ENCODE data around the gene CCDC148. TPM values are rescaled to one million over a fixed set of nuclear protein-coding genes. Genes with fewer than 3 reads are reported as not detected.

The CCDC148 gene
- total and polyA plus RNA-seq, 5 donors from 2014 or later, result not detected

DNA sequence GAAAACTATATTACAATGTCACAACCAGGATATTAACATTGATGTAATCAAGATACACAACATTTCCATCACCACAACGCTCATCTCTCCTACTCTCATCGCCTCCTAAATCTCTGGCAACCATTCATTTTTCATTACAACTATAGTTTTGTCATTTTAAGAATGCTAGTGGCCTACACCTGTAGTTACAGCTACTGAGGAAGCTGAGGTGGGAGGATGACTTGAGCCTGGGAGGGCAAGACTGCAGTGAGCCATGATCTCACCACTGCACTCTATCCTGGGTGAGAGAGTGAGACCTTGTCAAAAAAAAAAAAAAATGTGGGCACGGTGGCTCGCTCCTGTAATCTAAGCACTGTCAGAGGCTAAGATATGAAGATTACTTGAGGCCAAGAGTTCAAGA is 10.7 kb upstream of the CCDC148 start:
- DNase-seq (no peak), ATAC-seq (ENCODE audit: low read depth in 2 of 2) (no peak)
- Histone ChIP-seq H3K27me3 (ENCODE audit: control insufficient read depth, insufficient read depth, low read length) (no peaks in the 10 kb centered on the region), H3K4me3 (ENCODE audit: low read depth, low read length) (no peak overlapping the region), H3K36me3 (ENCODE audit: control insufficient read depth, insufficient read depth, low read length) (no peaks in the 10 kb centered on the region), H3K27ac (ENCODE audit: insufficient read depth, low read length, poor library complexity, severe bottlenecking) (no peak overlapping the region), H3K9me3 (ENCODE audit: control insufficient read depth in 2 of 2, low read length in 2 of 2) (no peaks in the 10 kb centered on the region), H3K4me1 (ENCODE audit: control insufficient read depth, insufficient read depth, low read length, poor library complexity, severe bottlenecking) (no peaks in the 10 kb centered on the region)
- Mint-ChIP-seq H3K36me3 (peaks cover 12% of the 10 kb centered on the region), H3K4me1 (peaks cover 3 to 14% (median 12%) of the 10 kb centered on the region in 4 donors), H3K9me3 (no peaks in the 10 kb centered on the region), H3K27me3 (no peaks in the 10 kb centered on the region), H3K27ac (peak overlapping the region in 1 of 3 donors; percentile 60), H3K4me3 (no peak overlapping the region)

DNA sequence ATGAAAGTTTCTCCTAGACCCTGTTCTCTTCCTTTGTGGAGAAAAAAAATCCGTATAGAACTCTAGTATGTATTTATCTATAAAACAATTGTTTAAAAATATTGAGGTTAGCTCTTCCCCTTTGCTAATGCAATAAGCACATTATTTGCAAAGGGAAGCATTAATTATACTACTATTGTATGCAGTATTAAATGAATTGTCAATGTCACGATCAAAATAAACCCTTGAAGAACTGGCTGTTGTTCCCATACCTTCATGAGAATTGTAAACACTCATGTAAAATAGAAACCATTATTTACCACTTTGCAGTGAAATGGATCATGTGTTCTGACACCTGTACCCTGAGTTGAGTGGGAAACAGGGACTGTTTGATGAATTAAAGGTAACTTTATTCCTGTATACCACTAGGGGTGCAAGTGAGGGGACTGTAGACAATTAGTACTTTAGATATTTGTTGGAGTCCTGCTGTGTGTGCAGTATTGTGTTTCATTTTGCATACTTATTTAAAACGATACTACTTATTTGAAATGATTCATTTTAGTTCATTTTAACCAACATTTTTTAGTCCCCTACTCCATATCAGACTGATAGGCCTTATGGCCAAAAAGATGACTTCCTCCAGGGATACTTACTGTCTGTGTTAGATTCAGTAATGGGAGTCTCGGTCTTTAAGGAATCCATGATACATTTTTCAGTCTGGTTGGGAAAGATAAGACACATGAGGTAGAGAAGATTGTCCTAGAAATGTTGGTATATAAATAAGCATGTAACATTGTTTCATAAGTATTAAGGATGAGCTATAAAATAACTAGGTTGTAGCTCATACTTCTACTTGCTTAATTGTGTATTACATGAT is 8.1 kb upstream of the CCDC148 start:
- H3K36me3 Mint-ChIP-seq, result peaks cover 5% of the 10 kb centered on the region
- peak overlapping the region in 1 of 4 donors; percentile 59 for H3K4me3 Mint-ChIP-seq
- H3K27ac Mint-ChIP-seq, result no peak overlapping the region
- no peaks in the 10 kb centered on the region for H3K27me3 Mint-ChIP-seq
- H3K4me3 ChIP-seq (ENCODE audit: low read depth, low read length), result no peak overlapping the region
- H3K9me3 Mint-ChIP-seq, result no peaks in the 10 kb centered on the region
- peaks cover 13 to 25% (median 20%) of the 10 kb centered on the region in 4 donors for H3K4me1 Mint-ChIP-seq
- no peaks in the 10 kb centered on the region for H3K9me3 ChIP-seq (ENCODE audit: control insufficient read depth in 2 of 2, low read length in 2 of 2)
- DNase-seq (peak in 2 of 3 donors; percentile 28 to 53), ATAC-seq (ENCODE audit: low read depth in 2 of 2) (peak; percentile 63 to 69)
- H3K27me3 ChIP-seq (ENCODE audit: control insufficient read depth, insufficient read depth, low read length), result no peaks in the 10 kb centered on the region
- peaks cover 5% of the 10 kb centered on the region for H3K4me1 ChIP-seq (ENCODE audit: control insufficient read depth, insufficient read depth, low read length, poor library complexity, severe bottlenecking)
- no peaks in the 10 kb centered on the region for H3K36me3 ChIP-seq (ENCODE audit: control insufficient read depth, insufficient read depth, low read length)
- H3K27ac ChIP-seq (ENCODE audit: insufficient read depth, low read length, poor library complexity, severe bottlenecking), result no peak overlapping the region

DNA sequence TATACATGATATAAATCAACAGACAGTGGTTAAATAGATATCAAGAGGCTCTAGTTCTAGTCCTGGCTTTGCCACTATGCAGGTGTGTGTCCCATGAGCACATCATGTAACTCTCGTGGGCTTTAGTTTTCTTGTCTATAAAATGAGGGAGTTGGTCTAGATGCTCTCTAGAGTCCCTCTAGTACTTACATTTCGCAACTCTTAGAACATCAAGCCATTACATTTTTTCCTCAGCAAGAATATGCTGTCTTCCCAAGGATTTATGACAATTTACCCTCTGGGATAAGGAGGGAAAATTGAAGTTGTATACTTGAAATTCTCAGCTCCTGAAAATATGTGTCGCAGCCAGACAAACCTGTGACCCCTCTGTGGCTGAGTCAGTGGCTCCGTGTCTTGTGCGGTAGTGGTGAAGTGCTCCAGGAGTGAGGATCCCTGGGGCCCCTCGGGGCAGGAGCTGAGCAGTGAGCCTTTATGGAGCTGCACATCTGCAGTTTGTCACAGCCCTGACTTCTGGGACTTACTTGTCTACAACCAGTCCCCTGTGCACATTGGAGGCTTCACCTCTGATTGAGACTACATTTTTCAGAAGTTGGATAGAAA is 7.0 kb upstream of the CCDC148 start:
- no peaks in the 10 kb centered on the region for H3K36me3 ChIP-seq (ENCODE audit: control insufficient read depth, insufficient read depth, low read length)
- ATAC-seq (ENCODE audit: low read depth in 2 of 2) (no peak), DNase-seq (no peak)
- H3K36me3 Mint-ChIP-seq, result no peaks in the 10 kb centered on the region
- H3K27ac Mint-ChIP-seq, result no peak overlapping the region
- H3K27ac ChIP-seq (ENCODE audit: insufficient read depth, low read length, poor library complexity, severe bottlenecking), result no peak overlapping the region
- H3K27me3 Mint-ChIP-seq, result no peaks in the 10 kb centered on the region
- no peaks in the 10 kb centered on the region for H3K9me3 ChIP-seq (ENCODE audit: control insufficient read depth in 2 of 2, low read length in 2 of 2)
- H3K27me3 ChIP-seq (ENCODE audit: control insufficient read depth, insufficient read depth, low read length), result no peaks in the 10 kb centered on the region
- peaks cover 13 to 34% (median 25%) of the 10 kb centered on the region in 4 donors for H3K4me1 Mint-ChIP-seq
- no peak overlapping the region for H3K4me3 ChIP-seq (ENCODE audit: low read depth, low read length)
- no peak overlapping the region for H3K4me3 Mint-ChIP-seq
- H3K4me1 ChIP-seq (ENCODE audit: control insufficient read depth, insufficient read depth, low read length, poor library complexity, severe bottlenecking), result peaks cover 15% of the 10 kb centered on the region
- no peaks in the 10 kb centered on the region for H3K9me3 Mint-ChIP-seq

DNA sequence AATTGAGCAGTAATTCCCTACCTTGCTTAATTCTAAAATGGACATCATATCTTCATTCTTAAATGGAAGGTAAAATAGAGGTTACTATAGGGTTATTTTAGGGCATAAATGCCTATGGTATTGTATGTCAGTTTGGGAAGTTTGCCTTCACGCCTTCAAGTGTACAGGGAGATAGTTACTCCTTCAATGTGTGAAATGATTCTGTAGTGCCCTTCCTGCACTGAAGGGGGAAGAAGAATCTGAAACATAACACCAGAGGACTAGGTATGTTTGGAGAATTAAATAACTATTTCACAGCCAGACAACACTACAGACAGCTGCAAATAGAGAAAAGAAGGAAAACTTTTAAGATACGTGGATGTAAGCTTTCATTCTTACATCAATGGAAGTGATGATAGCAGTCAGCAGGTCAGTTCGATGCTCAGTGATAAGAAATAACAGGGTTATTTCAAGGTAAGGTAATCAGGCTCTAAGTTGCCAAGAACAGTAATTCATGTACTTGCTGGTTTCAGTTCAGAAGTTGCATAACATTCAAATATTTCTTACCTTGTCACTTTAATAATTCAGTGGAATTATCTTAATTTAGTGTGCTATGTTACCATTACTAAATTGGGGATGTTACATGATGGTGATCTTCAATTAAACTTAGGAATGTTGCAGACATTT is 4.2 kb upstream of the CCDC148 start:
- no peak for ATAC-seq (ENCODE audit: low read depth in 2 of 2)
- peaks cover 28% of the 10 kb centered on the region for H3K4me1 ChIP-seq (ENCODE audit: control insufficient read depth, insufficient read depth, low read length, poor library complexity, severe bottlenecking)
- H3K4me3 Mint-ChIP-seq, result peak overlapping the region; percentile 1 to 56 (median 52)
- H3K4me1 Mint-ChIP-seq, result peaks cover 13 to 48% (median 36%) of the 10 kb centered on the region in 4 donors
- no peaks in the 10 kb centered on the region for H3K27me3 ChIP-seq (ENCODE audit: control insufficient read depth, insufficient read depth, low read length)
- DNase-seq, result peak in 1 of 3 donors; percentile 16
- H3K9me3 Mint-ChIP-seq, result no peaks in the 10 kb centered on the region
- H3K27ac Mint-ChIP-seq, result peak overlapping the region in 1 of 3 donors; percentile 31
- H3K27ac ChIP-seq (ENCODE audit: insufficient read depth, low read length, poor library complexity, severe bottlenecking), result no peak overlapping the region
- peak overlapping the region; percentile 29 for H3K4me3 ChIP-seq (ENCODE audit: low read depth, low read length)
- no peaks in the 10 kb centered on the region for H3K9me3 ChIP-seq (ENCODE audit: control insufficient read depth in 2 of 2, low read length in 2 of 2)
- no peaks in the 10 kb centered on the region for H3K27me3 Mint-ChIP-seq
- H3K36me3 Mint-ChIP-seq, result no peaks in the 10 kb centered on the region
- H3K36me3 ChIP-seq (ENCODE audit: control insufficient read depth, insufficient read depth, low read length), result no peaks in the 10 kb centered on the region

DNA sequence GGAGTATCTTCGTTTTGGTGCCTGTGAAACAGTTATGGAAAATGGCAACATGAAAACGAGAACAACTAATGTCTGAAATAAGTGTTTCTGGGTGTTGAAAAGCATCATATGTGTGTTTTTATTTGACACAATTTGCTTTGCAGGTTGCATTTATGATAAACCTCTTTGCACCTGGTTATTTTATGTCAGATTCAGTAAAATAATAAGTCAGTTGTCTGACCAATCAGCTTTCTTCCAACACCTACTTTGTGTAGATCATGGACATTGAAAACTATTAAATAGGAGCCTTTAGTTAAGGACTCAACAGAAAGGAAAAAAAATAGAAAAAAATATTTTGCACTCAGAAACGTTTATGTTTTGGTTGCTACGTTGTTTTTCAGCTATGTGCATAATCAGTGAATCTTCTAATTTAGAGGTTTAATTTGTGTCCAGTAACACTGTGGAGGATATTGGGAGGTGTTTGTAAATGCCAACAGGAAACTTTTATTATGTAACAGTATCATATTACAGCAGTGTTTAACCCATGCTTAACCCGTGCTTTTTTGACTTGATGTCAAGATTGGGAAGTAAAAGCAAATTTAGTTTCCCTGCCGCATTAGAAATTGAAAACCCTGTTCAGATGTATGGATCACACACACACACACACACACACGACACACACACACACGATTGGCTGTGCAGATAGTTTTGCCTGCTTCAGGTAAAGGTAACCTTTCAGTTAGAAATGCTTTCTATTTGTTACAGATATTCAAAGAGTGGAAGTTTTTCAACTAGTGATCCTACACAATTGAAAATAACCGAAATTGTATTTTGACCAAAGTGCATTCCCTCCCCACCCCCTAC is 2.8 kb upstream of the CCDC148 start:
- Mint-ChIP-seq H3K4me3 (peak overlapping the region; percentile 90 to 97 (median 93)), H3K36me3 (no peaks in the 10 kb centered on the region), H3K27ac (no peak overlapping the region), H3K27me3 (peaks cover 6% of the 10 kb centered on the region), H3K4me1 (peaks cover 7 to 42% (median 32%) of the 10 kb centered on the region in 4 donors), H3K9me3 (no peaks in the 10 kb centered on the region)
- H3K27ac ChIP-seq (ENCODE audit: insufficient read depth, low read length, poor library complexity, severe bottlenecking), result no peak overlapping the region
- H3K9me3 ChIP-seq (ENCODE audit: control insufficient read depth in 2 of 2, low read length in 2 of 2), result no peaks in the 10 kb centered on the region
- H3K4me1 ChIP-seq (ENCODE audit: control insufficient read depth, insufficient read depth, low read length, poor library complexity, severe bottlenecking), result peaks cover 29% of the 10 kb centered on the region
- no peaks in the 10 kb centered on the region for H3K36me3 ChIP-seq (ENCODE audit: control insufficient read depth, insufficient read depth, low read length)
- DNase-seq, result no peak
- no peak for ATAC-seq (ENCODE audit: low read depth in 2 of 2)
- H3K27me3 ChIP-seq (ENCODE audit: control insufficient read depth, insufficient read depth, low read length), result no peaks in the 10 kb centered on the region
- no peak overlapping the region for H3K4me3 ChIP-seq (ENCODE audit: low read depth, low read length)

DNA sequence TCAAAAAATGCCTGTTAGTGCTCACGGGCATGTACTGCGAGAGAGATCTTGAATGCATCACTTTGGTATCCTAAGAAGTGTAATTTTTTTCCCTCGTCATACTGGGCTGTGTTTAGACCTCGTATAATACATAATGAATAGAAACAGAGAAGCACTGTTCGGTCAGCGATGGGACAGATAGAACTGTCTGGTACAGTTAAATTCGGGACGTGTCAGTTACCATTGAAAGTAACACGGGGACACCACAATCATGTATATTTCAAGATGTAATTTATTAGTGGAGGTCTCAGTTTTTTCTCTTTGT is 2.0 kb upstream of the CCDC148 start:
- peaks cover 10 to 41% (median 32%) of the 10 kb centered on the region in 4 donors for H3K4me1 Mint-ChIP-seq
- H3K36me3 ChIP-seq (ENCODE audit: control insufficient read depth, insufficient read depth, low read length), result no peaks in the 10 kb centered on the region
- no peak for DNase-seq
- ATAC-seq (ENCODE audit: low read depth in 2 of 2), result no peak
- H3K27me3 ChIP-seq (ENCODE audit: control insufficient read depth, insufficient read depth, low read length), result no peaks in the 10 kb centered on the region
- no peaks in the 10 kb centered on the region for H3K36me3 Mint-ChIP-seq
- peak overlapping the region; percentile 78 for H3K4me3 ChIP-seq (ENCODE audit: low read depth, low read length)
- peaks cover 29% of the 10 kb centered on the region for H3K4me1 ChIP-seq (ENCODE audit: control insufficient read depth, insufficient read depth, low read length, poor library complexity, severe bottlenecking)
- no peak overlapping the region for H3K27ac ChIP-seq (ENCODE audit: insufficient read depth, low read length, poor library complexity, severe bottlenecking)
- peak overlapping the region; percentile 90 to 97 (median 93) for H3K4me3 Mint-ChIP-seq
- H3K9me3 ChIP-seq (ENCODE audit: control insufficient read depth in 2 of 2, low read length in 2 of 2), result no peaks in the 10 kb centered on the region
- peak overlapping the region; percentile 27 to 90 (median 85) for H3K27ac Mint-ChIP-seq
- peaks cover 7% of the 10 kb centered on the region for H3K27me3 Mint-ChIP-seq
- H3K9me3 Mint-ChIP-seq, result no peaks in the 10 kb centered on the region

Data from CD4-positive, CD25-positive, alpha-beta regulatory T cell (primary cell).